COLO668 (cell line): ENCODE data around the gene STPG3.
A peak's percentile ranks its signal among the peaks of the same experiment; 100 is the strongest.

ENCODE experiments used
- DNase-seq: peaks from one replicate; lab custom pipeline; 2025; ENCODE audit not compliant: unreplicated experiment; lab: John Stamatoyannopoulos, UW

STPG3 gene

DNA sequence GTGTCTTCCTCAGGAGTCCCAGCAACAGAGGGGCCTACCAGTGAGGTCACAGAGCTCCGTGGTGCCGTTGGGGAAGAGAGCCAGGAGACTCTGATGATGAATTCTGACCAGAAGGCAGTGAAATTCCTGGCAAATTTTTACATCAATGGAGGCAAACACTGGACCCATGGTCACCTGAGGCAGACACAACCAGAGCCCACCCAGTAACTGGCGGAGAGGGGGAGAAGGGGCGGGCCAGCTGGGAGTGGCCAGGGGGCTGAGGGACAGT is at the start of gene STPG3:
TSS of gene STPG3 (plus strand) at position 93 of the 268 bp plus-strand sequence. CDS start at position 94, 1 bp downstream.
- no peak for DNase-seq

DNA sequence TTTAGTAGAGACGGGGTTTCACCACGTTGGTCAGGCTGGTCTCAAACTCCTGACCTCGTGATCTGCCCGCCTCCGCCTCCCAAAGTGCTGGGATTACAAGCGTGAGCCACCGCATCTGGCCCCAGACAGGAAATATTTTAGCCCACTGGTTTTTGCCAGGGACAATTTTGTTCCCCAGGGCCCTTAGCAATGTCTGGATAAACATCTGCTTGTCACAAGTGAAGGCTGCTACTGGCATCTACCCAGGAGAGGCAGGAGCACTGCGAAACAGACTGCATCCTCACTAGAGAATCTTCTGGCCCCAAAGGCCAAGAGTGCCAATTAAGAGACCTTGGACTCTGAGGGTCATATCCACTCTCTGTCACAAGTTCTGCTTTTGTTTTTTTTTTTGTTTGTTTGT is 48.1 kb upstream of the STPG3 start:
- DNase-seq, result no peak

DNA sequence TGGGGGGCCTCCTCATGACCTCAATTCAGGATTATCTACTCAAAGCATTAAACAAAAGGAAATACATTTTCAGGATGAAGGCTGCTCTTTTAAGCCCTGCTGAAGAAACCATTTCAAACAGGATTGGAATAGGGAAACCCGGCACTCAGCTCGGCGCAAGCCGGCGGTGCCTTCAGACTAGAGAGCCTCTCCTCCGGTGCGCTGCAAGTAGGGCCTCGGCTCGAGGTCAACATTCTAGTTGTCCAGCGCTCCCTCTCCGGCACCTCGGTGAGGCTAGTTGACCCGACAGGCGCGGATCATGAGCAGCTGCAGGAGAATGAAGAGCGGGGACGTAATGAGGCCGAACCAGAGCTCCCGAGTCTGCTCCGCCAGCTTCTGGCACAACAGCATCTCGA is 46.4 kb upstream of the STPG3 start:
- no peak for DNase-seq

DNA sequence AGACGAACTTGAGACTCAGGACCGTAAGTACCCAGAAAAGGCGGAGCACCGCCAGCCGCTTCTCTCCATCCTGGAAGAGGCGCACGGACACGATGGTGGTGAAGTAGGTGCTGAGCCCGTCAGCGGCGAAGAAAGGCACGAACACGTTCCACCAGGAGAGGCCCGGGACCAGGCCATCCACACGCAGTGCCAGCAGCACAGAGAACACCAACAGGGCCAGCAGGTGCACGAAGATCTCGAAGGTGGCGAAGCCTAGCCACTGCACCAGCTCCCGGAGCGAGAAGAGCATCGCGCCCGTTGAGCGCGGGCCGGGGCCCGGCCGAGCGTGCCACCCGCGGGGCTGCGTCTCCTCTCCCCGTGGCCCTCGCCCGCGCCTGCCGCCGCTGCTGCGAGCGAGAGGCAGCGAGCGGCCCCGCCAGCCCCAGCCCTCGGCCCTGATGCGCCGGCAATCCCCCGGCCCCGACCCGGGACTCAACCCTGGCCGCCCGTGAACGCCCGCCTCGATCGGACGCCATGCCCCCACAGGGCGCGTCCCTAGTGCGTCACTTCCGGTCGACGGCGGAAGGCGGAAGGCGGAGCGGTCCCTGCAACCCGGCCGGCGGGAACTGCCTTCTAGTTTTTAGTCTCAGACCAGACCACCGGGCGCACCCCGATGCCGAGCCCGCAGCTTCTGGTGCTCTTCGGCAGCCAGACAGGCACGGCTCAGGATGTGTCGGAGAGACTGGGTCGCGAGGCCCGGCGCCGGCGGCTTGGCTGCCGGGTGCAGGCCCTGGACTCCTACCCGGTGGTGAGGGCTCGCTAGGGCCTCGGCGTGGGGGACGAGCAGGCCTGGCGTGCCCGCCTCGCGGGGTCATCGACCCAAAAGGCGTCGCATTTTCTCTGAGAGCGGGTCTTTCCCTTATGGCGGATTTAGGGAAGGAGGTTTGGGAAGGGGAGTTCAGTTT is 45.7 kb upstream of the STPG3 start, which contains the start of the genes NDOR1 and TMEM203:
TSS of gene NDOR1 (plus strand) at position 575 of the 944 bp plus-strand sequence. CDS start at position 653, 78 bp downstream.
TSS of gene TMEM203 (minus strand) at position 523 of the 944 bp plus-strand sequence. CDS start at position 289, 234 bp downstream.
- DNase-seq, result peak; percentile 93

DNA sequence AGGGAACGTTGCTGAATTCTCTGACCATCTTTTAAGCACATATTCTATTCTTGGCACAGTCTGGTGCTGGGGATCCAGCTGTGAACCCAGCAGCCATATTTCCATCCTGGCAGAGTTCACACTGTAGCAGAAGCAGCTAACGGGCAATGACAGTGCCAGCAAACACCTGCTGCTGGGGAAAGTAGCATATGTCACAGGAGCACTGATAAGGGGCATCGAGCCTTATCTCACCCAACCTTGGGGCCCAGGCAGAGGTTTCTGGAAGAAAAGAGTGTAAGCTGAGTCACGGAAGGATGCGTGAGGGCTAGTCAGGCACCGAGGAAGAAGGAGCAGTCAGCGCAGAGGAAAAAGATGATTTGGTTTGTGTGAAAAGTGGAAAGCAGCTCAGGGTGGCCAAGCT is 44.5 kb upstream of the STPG3 start:
- DNase-seq, result no peak

DNA sequence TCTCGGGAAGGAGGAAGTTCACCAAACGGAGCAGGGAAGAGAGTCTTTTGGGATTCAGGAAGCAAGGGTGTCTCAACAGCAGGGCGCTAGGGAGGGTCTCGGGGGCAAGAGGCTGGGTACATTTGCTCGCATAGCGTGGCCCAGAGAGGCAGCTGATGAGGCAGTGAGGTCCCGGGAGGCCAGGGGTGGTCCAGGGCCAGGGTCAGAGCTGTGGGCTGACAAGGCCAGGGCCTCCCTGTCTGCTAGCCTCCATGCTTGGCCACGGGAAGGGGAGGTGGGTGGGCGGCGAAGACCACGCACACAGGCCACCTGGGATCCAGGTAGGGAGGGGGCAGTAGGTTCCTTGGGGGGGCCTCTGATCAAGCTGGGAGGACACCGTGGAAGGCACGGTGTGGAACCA is 39.6 kb upstream of the STPG3 start:
- DNase-seq, result no peak

DNA sequence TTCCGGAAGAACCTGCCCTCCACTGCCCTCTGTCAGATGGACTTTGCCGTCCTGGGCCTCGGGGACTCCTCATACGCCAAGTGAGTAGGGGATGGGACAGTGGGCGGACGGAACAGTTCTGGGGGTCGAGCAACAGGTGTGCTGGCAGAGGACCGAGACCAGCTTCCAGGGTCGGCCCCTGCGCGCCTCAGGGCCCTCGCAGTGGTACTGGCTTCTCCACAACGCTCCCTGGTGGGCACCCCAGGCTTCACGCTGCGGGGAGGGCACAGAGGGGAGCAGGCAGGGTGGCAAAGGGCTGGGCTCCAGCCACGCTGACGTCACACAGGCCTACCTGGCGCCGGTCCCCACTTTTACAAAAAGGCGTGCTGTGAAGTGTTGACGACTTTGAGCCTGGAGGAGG is 38.6 kb upstream of the STPG3 start:
- no peak for DNase-seq

DNA sequence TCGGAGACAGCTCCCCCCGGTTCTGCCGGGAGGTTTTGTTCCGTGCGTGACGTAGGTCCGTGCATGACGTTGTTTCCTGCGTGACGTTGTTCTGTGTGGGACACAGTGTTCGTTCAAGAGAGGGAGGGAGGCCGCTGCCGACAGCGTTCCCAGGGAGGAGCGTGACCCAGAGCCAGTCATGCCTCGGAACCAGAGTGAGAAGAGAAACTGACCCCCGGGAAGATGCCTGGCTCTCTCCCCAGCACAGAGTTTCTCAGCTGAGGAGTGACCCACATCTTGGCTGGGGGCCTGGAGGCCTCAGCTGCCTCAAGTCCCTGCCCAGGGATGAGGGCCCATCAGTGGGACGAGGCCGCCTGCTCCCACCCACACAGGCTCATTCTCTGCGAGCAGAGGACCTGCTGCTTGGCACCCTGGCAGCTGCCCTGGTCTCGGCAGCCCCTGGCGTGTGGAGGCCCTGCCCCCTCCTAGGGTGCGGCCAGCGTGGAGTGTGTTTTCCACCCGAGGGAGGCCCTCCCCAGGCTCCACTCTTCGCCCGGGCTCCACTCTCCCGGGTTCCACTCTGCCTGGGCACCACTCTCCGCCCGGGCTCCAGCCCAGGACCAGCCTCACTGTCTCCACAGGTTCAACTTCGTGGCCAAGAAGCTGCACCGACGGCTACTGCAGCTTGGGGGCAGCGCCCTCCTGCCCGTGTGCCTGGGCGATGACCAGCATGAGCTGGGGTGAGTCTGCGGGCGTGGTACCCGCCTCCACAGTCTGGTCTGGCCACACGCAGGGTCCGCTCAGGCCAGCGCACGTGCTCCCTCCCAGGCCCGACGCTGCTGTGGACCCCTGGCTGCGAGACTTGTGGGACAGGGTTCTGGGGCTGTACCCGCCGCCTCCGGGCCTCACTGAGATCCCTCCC is 37.7 kb upstream of the STPG3 start:
- DNase-seq, result no peak

DNA sequence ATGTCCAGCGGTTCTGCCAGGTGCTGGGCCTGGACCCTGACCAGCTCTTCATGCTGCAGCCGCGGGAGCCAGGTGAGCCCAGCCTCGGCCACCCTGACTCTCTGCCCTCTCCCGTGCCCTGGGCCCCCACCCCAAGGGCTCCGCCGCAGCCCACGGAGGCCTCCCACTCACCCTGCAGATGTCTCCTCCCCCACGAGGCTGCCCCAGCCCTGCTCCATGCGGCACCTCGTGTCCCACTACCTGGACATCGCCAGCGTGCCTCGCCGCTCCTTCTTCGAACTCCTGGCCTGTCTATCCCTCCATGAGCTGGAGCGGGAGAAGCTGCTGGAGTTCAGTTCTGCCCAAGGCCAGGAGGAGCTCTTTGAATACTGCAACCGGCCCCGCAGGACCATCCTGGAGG is 36.5 kb upstream of the STPG3 start:
- DNase-seq, result no peak

DNA sequence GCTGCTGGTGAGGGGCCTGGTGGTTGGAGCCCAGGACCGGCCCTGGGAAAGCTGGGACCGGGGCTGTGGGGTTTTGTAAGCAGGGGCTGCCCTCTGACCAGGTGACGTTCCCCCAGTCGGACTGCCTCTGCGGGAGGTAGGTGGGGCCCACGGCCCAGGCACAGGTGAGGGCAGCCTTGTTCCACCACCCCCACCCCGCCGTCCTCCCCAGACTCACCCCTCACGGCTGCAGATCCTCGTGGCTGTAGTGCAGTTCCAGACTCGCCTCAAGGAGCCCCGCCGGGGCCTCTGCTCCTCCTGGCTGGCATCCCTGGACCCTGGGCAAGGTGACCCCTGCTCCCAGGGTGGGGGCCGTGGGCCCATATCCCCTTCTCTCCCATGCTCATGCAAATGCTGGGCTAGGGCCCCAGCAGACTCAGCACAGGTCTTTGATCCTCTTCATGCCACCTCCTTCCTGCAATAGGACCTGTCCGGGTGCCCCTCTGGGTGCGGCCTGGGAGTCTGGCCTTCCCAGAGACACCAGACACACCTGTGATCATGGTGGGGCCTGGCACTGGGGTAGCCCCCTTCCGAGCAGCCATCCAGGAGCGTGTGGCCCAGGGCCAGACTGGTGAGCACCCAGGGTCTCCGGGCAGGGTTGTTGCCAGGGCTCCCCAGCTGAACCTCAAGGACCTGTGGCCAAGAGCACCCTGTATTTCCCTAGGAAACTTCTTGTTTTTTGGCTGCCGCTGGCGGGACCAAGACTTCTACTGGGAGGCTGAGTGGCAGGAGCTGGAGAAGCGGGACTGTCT is 35.7 kb upstream of the STPG3 start:
- DNase-seq, result no peak

DNA sequence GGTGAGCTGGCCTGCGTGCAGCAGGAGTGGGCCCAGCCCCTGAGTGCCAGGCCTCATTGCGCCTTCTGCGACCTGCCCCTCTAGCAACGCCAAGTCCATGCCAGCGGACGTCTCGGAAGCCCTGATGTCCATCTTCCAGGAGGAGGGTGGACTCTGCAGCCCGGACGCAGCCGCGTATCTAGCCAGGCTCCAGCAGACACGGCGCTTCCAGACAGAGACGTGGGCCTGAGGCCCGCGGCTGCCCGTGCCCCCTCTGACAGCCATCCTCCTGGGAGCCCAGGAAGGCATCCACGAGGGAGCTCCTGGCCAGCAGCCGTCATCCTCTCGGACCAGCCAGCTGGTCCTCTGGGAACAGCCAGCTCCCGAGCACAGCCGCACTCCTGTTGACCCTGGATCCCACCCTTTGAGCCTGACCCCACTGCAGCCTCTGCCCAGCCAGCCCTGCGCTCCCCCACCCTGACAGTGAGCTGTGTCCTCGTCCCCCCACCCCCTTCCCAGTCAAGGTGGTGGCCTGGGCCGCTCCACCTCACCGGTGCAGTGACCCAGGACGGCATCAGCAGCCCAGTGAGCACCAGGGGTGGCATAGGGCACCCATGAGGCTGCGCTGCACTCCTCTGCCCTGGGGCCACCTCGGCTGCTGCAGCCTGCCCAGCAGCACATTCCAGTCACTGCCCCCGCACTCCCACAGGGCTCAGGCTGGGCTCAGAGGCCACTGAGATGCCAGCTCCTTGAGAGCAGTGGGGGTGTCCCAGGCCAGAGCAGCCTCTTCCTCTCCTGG is 34.7 kb upstream of the STPG3 start:
- DNase-seq, result no peak

DNA sequence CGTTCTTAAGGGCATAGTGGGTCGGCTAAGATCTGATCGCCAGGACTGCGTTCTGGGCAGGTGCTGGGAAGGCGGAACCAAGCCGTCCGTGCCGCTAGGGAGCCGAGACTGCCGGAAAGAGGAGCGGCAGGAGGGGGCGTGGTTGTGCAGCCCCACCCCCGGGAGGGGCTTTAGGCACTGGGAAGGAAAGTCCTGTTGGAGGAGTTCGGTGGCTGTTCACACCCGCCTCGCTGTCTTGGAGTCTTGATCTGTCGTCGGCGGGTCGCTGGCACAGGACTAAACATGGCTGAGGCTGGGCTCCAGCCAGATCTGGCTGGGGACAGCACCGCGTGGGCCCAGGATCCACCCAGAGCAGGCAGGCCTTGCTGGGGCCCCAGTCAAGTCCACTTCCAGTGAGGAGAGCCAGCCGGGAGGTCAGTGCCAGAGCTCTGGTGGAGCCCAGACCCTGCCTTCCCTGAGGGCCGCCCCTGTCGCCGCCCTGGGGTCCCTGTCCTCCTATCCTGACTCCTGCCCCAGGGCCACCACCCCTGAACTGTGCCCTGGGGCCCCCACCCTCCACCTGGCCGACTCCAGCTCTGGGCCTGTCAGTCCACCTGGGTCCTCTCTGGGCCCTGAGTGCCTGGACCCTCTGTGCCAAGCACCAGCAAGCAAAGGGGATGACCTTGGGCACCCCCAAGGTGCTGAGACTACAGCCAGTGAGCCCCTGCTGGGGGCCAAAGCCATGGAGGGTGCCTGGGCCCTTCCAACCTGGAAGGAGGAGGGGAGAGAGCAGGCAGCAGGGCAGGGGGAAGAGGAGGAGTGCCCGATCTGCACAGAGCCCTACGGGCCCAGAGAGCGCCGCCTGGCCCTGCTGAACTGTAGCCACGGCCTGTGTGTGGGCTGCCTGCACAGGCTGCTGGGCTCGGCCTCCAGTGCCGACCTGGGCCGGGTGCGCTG is 33.5 kb upstream of the STPG3 start:
- peak; percentile 58 for DNase-seq

DNA sequence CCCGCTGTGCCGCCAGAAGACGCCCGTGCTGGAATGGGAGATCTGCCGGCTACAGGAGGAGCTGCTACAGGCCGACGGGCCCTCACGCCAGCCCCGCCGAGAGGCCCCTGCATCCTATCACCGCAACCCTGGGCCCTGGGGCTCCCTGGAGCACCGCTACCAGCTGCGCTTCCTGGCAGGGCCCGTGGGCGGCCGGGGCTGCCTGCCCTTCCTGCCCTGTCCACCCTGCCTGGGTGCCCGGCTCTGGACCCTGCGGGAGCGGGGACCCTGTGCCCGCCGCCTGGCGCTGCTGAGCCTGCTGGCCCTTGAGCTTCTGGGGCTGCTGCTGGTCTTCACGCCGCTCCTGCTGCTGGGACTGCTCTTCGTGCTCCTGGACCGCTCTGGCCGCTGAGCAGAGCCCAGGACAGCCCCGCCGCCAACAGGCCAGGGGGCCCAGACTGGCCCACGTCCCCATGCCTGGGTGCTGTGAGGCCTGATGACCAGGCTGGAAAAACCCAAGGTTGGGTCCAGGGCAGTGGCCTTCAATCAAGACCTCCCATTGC is 32.8 kb upstream of the STPG3 start:
- no peak for DNase-seq

DNA sequence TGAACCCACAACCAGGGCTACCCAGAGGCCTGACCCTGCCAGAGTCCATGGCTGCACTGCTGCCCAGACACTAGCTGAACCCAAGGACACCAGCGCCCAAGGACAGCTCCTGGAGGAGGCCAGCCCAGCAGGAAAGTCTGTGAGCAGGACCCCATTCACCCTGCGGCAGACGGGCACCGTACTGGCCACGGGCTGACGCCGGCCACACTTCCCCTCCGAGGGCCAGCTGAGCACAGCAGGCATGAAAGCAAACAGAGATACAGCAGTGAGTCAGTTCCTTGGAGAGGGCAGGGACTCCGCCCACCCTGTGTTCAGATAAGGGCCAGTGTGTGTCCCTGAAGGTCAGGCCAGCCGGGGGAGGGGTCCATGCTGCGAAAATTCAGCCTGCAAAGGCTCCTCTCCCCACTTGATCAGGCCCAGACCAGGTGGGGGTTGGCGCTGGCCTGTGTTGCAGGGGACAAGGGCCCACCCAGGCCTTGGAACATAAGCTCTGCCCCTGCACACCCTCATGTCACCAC is 32.3 kb upstream of the STPG3 start:
- peak; percentile 64 for DNase-seq

DNA sequence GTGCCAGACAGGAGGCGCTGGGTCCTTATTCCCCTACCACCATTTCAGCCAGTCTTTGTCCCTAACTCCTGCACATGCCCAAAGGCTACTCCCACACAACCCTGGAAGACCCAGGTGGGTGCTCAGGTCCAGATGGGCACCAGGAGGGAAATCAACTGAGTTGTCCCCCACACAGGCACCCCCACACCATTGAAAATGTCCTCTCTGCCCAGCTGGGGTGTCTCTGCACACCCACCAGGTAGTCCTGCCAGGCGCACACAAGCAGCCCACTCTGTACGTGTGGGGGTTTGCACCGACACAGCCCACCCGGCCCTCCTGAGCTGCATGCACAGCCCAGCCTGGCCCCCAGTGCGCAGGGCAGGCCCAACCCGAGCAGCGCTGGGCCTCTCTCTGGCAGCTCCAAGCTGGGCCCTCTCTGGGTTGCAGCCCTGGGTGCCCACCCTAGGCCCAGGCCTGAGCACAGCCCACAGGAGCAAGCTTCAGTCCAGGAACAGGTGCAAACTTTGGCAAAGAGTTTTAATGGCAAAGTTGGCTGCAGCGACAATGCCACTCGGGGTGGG is 31.2 kb upstream of the STPG3 start:
- no peak for DNase-seq

DNA sequence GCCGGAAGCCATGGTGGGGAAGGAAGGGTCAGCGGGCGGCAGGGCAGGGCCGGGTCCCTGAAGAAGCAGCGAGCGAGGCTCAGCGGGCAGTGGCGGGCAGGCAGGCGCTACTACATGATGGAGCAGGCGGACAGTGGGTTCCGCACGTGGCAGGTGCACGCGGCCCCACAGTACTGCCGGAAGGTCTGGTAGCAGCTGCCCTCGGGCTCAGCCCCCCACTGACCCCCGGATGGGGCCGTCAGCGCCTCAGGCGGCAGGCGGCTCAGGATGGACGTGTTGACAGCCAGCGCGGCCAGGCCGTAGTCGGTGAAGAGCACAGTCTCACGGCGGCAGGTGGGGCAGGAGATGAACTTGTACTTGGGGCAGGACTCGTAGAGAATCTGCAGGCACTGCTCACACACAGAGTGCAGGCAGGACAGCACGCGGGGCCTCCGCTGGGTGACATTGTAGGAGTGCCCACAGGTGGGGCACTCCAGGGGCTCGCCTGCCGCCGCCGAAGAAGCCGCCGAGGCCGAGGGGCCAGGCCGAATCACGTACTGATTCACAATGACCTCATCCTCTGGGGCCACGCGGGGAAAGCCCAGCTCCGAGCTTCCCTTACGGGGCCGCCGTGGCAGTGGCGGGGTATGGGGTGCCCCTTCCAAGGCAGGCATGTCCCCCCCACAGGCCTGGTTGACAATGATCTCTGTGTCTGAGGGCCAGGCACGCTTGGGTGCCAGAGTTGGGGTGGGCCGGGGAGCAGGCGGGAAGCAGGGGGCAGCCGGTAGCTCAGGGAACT is 30.6 kb upstream of the STPG3 start:
- peak; percentile 41 for DNase-seq

DNA sequence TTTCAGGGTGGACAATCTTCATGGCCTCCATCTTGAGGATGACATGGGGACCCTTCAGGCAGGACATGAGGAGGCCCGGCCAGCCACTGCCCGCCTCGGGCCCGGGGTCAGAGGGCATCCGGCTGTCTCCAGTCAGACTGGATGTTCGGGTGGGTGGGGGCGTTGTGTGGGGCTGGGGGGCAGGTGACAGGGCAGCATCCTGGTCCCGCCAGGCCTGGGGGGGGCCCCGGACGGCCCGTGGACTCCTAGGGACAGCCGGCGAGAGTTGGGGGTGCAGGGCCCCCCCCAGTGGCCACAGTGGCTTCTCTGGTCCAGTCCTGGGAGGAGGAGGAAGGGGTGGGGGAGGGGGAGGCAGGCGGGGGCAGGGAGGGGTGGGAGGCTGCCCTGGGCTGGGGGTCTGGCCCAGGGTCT is 30.0 kb upstream of the STPG3 start:
- DNase-seq, result no peak
